HG03457 (cell line): Measurements from ENCODE around the gene NCMAP.
"Not testable (repeated sequence)": the region's sequence is repeated elsewhere in the genome, so short reads cannot be mapped to it uniquely, and the experiment has no call there.

Experiments used
- ATAC-seq: cut with Tn5 transposase; IDR thresholded peaks from one replicate; pipeline ENCODE4 v1.9.1; 2021; ENCODE audit warnings: moderate number of reproducible peaks; ENCODE audit not compliant: unreplicated experiment

The NCMAP gene

DNA sequence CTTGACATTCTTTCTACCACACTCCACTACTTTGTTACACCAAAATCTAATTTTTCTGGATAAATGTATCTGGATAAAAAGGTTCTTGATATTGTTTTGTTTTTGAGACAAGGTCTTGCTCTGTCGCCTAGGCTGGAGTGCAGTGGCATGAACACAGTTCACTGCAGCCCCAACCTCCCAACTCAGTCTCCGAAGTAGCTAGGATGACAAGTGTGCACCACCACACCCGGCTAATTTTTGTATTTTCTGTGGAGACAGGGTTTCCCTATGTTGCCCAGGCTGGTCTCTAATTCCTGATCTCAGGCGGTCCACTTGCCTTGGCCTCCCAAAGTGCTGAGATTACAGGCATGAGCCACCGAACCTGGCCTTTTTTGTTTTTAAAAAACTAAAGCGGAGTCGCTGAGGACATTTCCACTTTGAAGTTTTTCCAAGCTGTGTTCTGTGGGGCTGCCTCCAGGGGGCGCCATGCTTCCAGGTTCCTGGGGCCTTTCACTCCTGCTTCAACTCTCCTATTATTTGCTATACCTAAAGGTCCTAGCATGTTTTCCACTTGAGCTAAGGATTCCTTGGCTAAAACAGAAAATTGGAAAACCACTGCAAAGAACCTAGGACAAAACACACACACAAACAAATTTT lies 14.1 kb upstream of the NCMAP start:
- ATAC-seq: no peak

- no peak for ATAC-seq
Observed at GRCh38 chr1:24544239-24544638, 11.6 kb upstream of the NCMAP start.

DNA sequence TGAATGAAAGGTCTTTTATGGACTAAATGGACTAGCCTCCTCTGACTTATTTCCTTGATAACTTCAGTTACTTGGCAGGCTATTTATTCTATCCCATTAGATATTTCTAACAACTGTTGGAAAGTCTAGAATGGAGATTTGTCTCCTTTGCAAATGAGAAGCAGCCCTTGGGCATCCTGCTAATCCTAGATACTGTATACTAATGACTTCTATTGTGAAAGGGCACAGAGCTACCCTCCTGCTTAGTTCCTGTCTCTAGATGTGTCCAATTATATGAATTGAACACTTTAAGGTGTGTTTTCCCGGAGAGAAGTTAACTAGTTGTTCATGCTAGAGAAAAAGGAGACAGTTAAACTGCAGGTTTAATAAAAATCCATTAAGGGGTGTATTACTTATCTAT lies 10.2 kb upstream of the NCMAP start:
- no peak for ATAC-seq

GRCh38 chr1:24547195-24547594 lies 8.7 kb upstream of the NCMAP start:
- no peak for ATAC-seq

GRCh38 chr1:24548070-24548469 lies 7.8 kb upstream of the NCMAP start:
- ATAC-seq: no peak

DNA sequence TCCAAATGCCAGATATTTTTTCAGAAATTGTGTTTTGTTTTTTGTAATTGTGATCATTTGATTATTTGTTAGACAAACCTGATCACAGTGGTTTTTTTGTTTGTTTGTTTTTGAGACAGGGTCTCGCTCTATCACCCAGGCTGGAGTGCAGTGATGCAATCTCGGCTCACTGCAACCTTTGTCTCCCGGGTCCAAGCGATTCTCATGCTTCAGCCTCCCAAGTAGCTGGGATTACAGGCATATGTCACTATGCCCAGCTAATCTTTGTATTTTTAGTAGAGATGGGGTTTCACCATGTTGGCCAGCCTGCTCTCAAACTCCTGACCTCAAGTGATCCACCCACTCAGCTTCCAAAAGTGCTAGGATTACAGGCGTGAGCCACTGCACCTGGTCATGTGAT lies 6.7 kb upstream of the NCMAP start:
- ATAC-seq: not testable (repeated sequence)

DNA sequence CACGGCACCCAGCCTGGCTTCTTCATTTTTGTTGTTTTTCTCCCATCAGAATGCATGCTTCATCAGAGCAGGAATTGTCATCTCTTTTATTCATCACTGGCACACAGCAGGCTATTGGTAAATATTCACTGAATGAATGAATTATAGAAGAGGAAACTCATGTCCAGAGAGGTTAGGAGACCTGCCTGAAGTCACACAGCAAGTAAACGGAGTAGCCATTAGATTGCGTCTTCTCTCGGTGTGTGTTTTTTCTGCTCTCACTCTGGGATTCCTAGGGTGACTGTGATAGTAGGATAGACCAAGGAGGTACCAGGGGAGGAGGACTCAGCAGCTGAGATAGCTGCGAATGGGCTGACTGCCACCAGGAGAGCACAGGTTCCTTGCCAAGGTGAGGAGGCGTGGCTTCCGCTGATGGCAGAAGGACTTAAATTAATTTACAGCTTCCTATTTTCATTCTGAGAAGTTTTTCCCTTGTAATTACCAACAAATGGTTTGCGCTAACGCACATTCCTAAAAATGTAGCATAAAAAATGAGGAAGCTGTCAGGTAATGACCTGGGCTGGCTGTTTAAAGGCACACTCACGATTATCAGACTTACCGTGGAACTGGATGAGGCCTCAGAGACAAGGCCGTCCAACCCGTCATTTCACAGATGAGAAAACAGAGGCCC lies 4.5 kb upstream of the NCMAP start:
- no peak for ATAC-seq

GRCh38 chr1:24551960-24552571 lies 3.8 kb upstream of the NCMAP start:
- no peak for ATAC-seq

- no peak for ATAC-seq
Observed at GRCh38 chr1:24553931-24554330, 2.0 kb upstream of the NCMAP start.

DNA sequence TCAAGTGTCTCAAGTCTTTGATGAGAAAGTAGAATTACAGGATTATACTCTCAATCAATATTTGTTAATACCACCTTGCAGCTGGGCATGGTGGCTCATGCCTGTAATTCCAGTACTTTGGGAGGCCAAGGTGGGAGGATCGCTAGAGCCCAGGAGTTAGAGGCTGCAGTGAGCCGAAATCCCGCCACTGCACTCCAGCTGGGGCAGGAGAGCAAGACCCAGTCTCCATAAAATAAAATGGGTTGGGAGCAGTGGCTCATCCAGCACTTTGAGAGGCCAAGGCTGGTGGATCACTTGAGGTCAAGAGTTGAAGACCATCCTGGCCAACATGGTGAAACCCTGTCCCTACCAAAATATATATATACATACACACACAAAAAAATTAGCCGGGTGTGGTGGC lies 1.2 kb upstream of the NCMAP start:
- ATAC-seq: no peak

DNA sequence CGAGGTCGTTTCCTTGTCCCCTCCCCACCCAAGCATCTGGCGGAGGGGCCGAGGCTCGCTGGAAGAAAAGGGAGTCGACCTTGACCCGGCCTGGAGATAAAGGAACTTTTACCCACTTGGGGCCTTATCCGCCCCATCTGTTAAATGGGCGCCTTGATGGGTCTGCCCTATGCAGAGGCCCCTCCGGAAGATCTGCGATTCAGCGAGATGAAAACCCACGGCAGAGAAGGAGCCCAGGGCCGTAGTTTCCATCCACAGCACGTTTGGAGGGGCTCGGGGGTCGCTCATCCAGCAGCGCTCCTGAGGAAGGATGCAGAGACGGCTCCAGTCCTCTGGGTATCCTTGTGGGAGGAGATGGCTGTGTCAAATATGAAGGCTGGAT lies 518 bp downstream of the NCMAP start:
- ATAC-seq: no peak

GRCh38 chr1:24557220-24557619 lies 1.3 kb downstream of the NCMAP start:
- ATAC-seq: no peak

- no peak for ATAC-seq
Observed at GRCh38 chr1:24557711-24558131, 1.8 kb downstream of the NCMAP start.

- no peak for ATAC-seq
Observed at GRCh38 chr1:24558455-24558854, 2.6 kb downstream of the NCMAP start.

- ATAC-seq: no peak
Observed at GRCh38 chr1:24558902-24559791, 3.3 kb downstream of the NCMAP start.

- ATAC-seq: no peak
Observed at GRCh38 chr1:24560361-24560760, 4.5 kb downstream of the NCMAP start.

DNA sequence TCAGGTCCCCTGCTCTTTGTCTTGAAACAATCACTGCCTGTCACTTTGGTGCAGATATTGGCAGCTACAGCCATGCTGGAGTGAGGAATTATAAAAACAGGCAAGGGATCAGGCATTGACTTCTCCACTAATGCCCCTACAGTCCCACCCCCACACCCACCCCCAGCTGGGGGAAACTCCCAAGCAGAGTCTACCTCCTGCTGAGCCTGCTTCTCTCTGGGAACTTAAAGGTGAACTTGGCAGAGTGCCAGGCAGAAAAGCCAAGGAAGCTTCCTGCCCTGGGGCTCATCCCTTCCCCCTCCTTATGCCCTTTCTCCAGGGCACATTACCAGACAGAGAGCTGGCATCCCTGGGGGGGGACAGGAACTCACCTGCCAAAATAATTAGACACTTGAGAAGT lies 6.7 kb downstream of the NCMAP start:
- ATAC-seq: no peak

GRCh38 chr1:24564695-24565094 lies 8.8 kb downstream of the NCMAP start:
- ATAC-seq: no peak

DNA sequence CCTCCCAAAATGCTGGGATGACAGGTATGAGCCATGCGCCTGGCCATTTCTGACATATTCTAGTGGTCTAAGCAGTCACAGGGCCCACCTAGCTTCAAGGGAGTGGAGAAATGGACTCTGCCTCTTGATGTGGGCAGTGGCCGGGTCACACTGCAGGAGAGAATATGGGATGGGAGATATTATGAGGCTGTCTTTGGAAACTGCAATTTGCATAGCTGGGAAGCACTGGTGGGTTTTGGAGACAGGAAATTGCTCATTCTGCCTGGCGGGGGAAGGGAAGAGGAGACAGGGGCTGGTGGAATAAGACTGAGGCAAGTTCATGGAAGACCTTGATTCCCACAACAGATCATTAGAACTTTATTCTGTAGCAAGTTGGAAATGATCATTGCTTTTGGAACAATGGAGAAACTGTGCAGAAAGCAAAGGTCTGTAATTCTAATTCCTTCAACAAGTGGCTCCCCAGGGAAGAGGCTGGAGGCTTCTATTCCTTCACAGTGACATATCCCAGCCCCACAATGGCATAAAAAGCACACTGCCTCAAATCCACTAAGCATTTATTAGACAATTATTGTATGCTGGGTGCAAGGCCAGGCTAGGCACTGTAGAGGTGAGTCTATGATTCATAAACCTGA lies 10.5 kb downstream of the NCMAP start:
- no peak for ATAC-seq

DNA sequence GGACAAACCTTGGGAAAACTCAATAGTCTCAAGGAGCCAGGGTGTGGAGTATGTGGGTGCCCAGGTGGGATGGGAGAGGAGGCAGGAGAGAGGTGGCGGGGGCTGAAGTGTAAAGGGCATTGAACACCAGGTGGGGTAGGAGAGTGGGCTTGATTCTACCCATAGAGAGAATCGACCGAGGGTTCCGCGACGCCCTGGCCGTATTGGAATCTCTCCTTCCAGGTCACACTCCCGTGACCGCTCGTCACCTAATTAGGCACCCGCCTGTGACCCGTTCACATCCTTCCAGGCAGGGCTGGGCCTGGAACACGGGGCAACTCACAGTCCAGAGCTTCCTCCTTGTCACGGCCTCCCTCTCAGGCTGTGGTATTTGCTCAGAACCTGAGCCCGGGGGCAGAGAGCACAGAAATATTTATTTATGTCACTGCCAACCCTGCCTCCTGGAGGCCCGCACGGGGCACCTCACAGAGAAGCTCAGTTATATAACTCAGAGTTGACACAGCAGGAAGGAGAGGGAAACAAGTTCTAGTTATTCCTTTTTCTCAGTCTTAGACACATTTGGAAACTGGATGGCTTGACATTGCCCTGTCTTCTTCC lies 12.0 kb downstream of the NCMAP start:
- ATAC-seq: no peak

DNA sequence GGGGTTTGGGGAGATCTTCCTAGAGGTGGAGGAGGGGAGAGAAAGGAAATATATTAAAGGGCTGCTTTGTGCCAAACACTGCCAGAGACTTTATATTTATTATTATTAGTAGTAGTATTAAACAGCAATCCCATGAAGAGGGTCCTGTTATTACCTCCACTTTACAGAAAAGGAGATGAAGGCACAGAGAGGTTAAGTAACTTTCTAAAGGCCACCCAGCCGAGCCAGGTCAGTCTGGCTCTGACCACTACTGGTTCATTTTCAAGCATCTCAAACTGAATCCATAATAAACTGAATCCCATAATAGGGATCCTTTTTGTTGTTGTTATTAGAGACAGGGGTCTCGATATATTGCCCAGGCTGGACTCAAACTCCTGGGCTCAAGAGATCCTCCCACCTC lies 12.6 kb downstream of the NCMAP start:
- ATAC-seq: no peak
